ENCODE measurements around the gene CHST11. TPM values are rescaled to one million over a fixed set of nuclear protein-coding genes. Genes with fewer than 3 reads are reported as not detected.

Gene CHST11
- total RNA-seq, 1 experiment from 2014 or later = 1.1 TPM

- DNase-seq = no peak
- peaks cover 19% of the 10 kb centered on the region for H3K27me3 Mint-ChIP-seq (ENCODE audit: unreplicated experiment)
- intact Hi-C loops (cut with micrococcal nuclease; ENCODE audit: unreplicated experiment) = no loop called here
- no peak overlapping the region for H3K27ac Mint-ChIP-seq (ENCODE audit: unreplicated experiment)
- no peaks in the 10 kb centered on the region for H3K4me1 Mint-ChIP-seq (ENCODE audit: low read depth, unreplicated experiment)
- no peaks in the 10 kb centered on the region for H3K9me3 Mint-ChIP-seq (ENCODE audit: low read depth, unreplicated experiment)
- no peak overlapping the region for H3K4me3 Mint-ChIP-seq (ENCODE audit: low read depth, unreplicated experiment)
- no TSS peak for BruUV-seq (replicated peaks)
- H3K36me3 Mint-ChIP-seq (ENCODE audit: insufficient read depth, unreplicated experiment) = no peaks in the 10 kb centered on the region
- no peak for TF ChIP-seq CTCF (IDR thresholded peaks at IDR 0.05; ENCODE audit: unreplicated experiment)
- CTCF ChIA-PET = no interaction called here
Observed at GRCh38 chr12:104695453-104696148, 238.9 kb downstream of the CHST11 start.

- CTCF ChIA-PET = no interaction called here
- no peaks in the 10 kb centered on the region for H3K4me1 Mint-ChIP-seq (ENCODE audit: low read depth, unreplicated experiment)
- DNase-seq = no peak
- H3K27me3 Mint-ChIP-seq (ENCODE audit: unreplicated experiment) = peaks cover 19% of the 10 kb centered on the region
- H3K27ac Mint-ChIP-seq (ENCODE audit: unreplicated experiment) = no peak overlapping the region
- no peaks in the 10 kb centered on the region for H3K36me3 Mint-ChIP-seq (ENCODE audit: insufficient read depth, unreplicated experiment)
- no peak overlapping the region for H3K4me3 Mint-ChIP-seq (ENCODE audit: low read depth, unreplicated experiment)
- BruUV-seq (replicated peaks) = no TSS peak
- TF ChIP-seq CTCF (IDR thresholded peaks at IDR 0.05; ENCODE audit: unreplicated experiment) = no peak
- H3K9me3 Mint-ChIP-seq (ENCODE audit: low read depth, unreplicated experiment) = no peaks in the 10 kb centered on the region
- intact Hi-C loops (cut with micrococcal nuclease; ENCODE audit: unreplicated experiment) = no loop called here
Observed at GRCh38 chr12:104697186-104697585, 240.4 kb downstream of the CHST11 start.

GRCh38 chr12:104698871-104699270 is 242.1 kb downstream of the CHST11 start:
- Mint-ChIP-seq H3K9me3 (ENCODE audit: low read depth, unreplicated experiment) (no peaks in the 10 kb centered on the region), H3K4me3 (ENCODE audit: low read depth, unreplicated experiment) (no peak overlapping the region), H3K4me1 (ENCODE audit: low read depth, unreplicated experiment) (no peaks in the 10 kb centered on the region), H3K27ac (ENCODE audit: unreplicated experiment) (no peak overlapping the region), H3K36me3 (ENCODE audit: insufficient read depth, unreplicated experiment) (no peaks in the 10 kb centered on the region), H3K27me3 (ENCODE audit: unreplicated experiment) (peaks cover 19% of the 10 kb centered on the region)
- BruUV-seq (replicated peaks) = no TSS peak
- CTCF ChIA-PET = no interaction called here
- no peak for DNase-seq
- no peak for TF ChIP-seq CTCF (IDR thresholded peaks at IDR 0.05; ENCODE audit: unreplicated experiment)
- intact Hi-C loops (cut with micrococcal nuclease; ENCODE audit: unreplicated experiment) = no loop called here

- H3K4me3 Mint-ChIP-seq (ENCODE audit: low read depth, unreplicated experiment) = no peak overlapping the region
- no peak for DNase-seq
- CTCF ChIA-PET = no interaction called here
- no peaks in the 10 kb centered on the region for H3K9me3 Mint-ChIP-seq (ENCODE audit: low read depth, unreplicated experiment)
- no peaks in the 10 kb centered on the region for H3K4me1 Mint-ChIP-seq (ENCODE audit: low read depth, unreplicated experiment)
- H3K27me3 Mint-ChIP-seq (ENCODE audit: unreplicated experiment) = peaks cover 19% of the 10 kb centered on the region
- H3K27ac Mint-ChIP-seq (ENCODE audit: unreplicated experiment) = no peak overlapping the region
- TF ChIP-seq CTCF (IDR thresholded peaks at IDR 0.05; ENCODE audit: unreplicated experiment) = no peak
- intact Hi-C loops (cut with micrococcal nuclease; ENCODE audit: unreplicated experiment) = no loop called here
- H3K36me3 Mint-ChIP-seq (ENCODE audit: insufficient read depth, unreplicated experiment) = no peaks in the 10 kb centered on the region
- no TSS peak for BruUV-seq (replicated peaks)
Observed at GRCh38 chr12:104699489-104700190, 242.9 kb downstream of the CHST11 start.
